ENCODE data around the gene NOSTRIN.
"Not testable (repeated sequence)": the region's sequence is repeated elsewhere in the genome, so short reads cannot be mapped to it uniquely, and the experiment has no call there.

The NOSTRIN gene

DNA sequence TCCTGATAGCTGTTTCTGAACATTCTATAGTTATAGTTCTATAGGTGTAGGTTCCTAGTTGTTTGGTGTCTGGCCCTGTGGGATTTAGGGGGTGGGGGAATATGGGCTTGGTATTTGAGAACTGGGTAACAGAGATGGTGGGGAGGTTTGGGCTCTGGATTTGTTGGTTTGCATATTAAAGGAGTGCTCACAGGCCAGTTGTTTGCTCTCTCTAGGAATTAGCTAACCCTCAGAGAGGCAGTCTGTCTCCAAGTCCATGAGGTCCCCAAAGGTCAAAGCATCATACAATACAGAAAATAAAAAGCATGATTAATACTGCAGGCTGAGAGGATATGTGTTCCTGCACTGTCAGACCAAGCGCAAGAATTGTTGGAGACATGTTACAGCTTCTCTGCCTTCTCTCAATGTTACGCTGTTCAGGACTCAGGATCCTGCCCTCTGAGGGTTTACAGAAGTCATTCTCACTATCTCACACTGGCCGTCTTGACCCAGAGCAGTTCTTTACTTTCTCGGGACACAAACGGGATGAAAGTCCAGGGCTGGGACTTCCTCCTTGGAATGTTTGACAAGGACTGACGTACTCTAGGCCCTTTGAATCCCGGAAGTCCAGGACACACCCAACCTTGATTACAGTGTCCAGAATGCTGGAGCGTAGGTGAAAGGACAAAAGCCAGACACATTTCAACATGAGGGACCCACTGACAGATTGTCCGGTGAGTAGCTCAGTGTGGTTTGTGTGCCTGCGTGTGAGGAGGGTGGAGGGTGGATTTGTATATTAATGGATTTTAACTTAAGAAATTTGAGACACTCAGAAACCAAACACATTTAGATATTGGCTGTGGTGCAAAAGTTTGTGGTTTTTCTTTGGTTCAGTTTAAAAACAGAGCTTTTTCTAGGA lies at the start of gene NOSTRIN:
TSS of gene NOSTRIN (plus strand) at position 677 of the 898 bp plus-strand sequence. CDS start at position 687, 10 bp downstream.
- no peaks in the 10 kb centered on the region for H3K36me3 Mint-ChIP-seq
- no peaks in the 10 kb centered on the region for H3K9me3 Mint-ChIP-seq
- H3K27ac Mint-ChIP-seq: no peak within 1 kb of the TSS
- H3K4me1 Mint-ChIP-seq: no peaks in the 10 kb centered on the region
- ATAC-seq (ENCODE audit: low read depth) (no peak), DNase-seq (ENCODE audit: low spot score in 2 of 2) (no peak)
- H3K4me3 Mint-ChIP-seq: no peak within 1 kb of the TSS
- no peaks in the 10 kb centered on the region for H3K27me3 Mint-ChIP-seq

- H3K4me3 Mint-ChIP-seq: no peak overlapping the region
- ATAC-seq (ENCODE audit: low read depth) (no peak), DNase-seq (ENCODE audit: low spot score in 2 of 2) (no peak)
- no peaks in the 10 kb centered on the region for H3K36me3 Mint-ChIP-seq
- no peak overlapping the region for H3K27ac Mint-ChIP-seq
- H3K9me3 Mint-ChIP-seq: no peaks in the 10 kb centered on the region
- peaks cover 2% of the 10 kb centered on the region for H3K4me1 Mint-ChIP-seq
- H3K27me3 Mint-ChIP-seq: peaks cover 2% of the 10 kb centered on the region
Measured at GRCh38 chr2:168753765-168754329, 48.6 kb upstream of the NOSTRIN start.

GRCh38 chr2:168757223-168757622 lies 45.2 kb upstream of the NOSTRIN start:
- H3K9me3 Mint-ChIP-seq: no peaks in the 10 kb centered on the region

GRCh38 chr2:168758970-168759820 lies 43.2 kb upstream of the NOSTRIN start:
- peak; percentile 48 for ATAC-seq (ENCODE audit: low read depth)
- no peak for DNase-seq (ENCODE audit: low spot score in 2 of 2)
- H3K4me1 Mint-ChIP-seq: peaks cover 2% of the 10 kb centered on the region
- no peaks in the 10 kb centered on the region for H3K9me3 Mint-ChIP-seq
- no peak overlapping the region for H3K27ac Mint-ChIP-seq
- H3K4me3 Mint-ChIP-seq: no peak overlapping the region
- H3K27me3 Mint-ChIP-seq: peaks cover 2% of the 10 kb centered on the region
- no peaks in the 10 kb centered on the region for H3K36me3 Mint-ChIP-seq

More at GRCh38 chr2:168757223-168757622, 45.2 kb upstream of the NOSTRIN start:
- ATAC-seq (ENCODE audit: low read depth) (no peak), DNase-seq (ENCODE audit: low spot score in 2 of 2) (no peak)
- Mint-ChIP-seq H3K4me3 (no peak overlapping the region), H3K4me1 (peaks cover 2% of the 10 kb centered on the region), H3K36me3 (no peaks in the 10 kb centered on the region), H3K27me3 (peaks cover 2% of the 10 kb centered on the region), H3K27ac (no peak overlapping the region)

- Mint-ChIP-seq H3K36me3 (no peaks in the 10 kb centered on the region), H3K9me3 (no peaks in the 10 kb centered on the region), H3K4me1 (no peaks in the 10 kb centered on the region), H3K27me3 (no peaks in the 10 kb centered on the region), H3K4me3 (no peak overlapping the region), H3K27ac (no peak overlapping the region)
- ATAC-seq (ENCODE audit: low read depth) (no peak), DNase-seq (ENCODE audit: low spot score in 2 of 2) (no peak)
Measured at GRCh38 chr2:168765401-168765800, 37.0 kb upstream of the NOSTRIN start.

- no peak for ATAC-seq (ENCODE audit: low read depth)
- DNase-seq (ENCODE audit: low spot score in 2 of 2): no peak
- Mint-ChIP-seq H3K36me3 (no peaks in the 10 kb centered on the region), H3K9me3 (no peaks in the 10 kb centered on the region), H3K4me1 (no peaks in the 10 kb centered on the region), H3K4me3 (no peak overlapping the region), H3K27ac (no peak overlapping the region), H3K27me3 (no peaks in the 10 kb centered on the region)
Measured at GRCh38 chr2:168766600-168766999, 35.8 kb upstream of the NOSTRIN start.

- DNase-seq (ENCODE audit: low spot score in 2 of 2) (no peak), ATAC-seq (ENCODE audit: low read depth) (no peak)
- no peaks in the 10 kb centered on the region for H3K27me3 Mint-ChIP-seq
- no peaks in the 10 kb centered on the region for H3K4me1 Mint-ChIP-seq
- no peaks in the 10 kb centered on the region for H3K9me3 Mint-ChIP-seq
- H3K27ac Mint-ChIP-seq: no peak overlapping the region
- H3K36me3 Mint-ChIP-seq: no peaks in the 10 kb centered on the region
- no peak overlapping the region for H3K4me3 Mint-ChIP-seq
Measured at GRCh38 chr2:168767258-168767657, 35.2 kb upstream of the NOSTRIN start.

- H3K36me3 Mint-ChIP-seq; H3K27me3 Mint-ChIP-seq; H3K4me1 Mint-ChIP-seq; DNase-seq (ENCODE audit: low spot score in 2 of 2); H3K4me3 Mint-ChIP-seq; H3K27ac Mint-ChIP-seq; H3K9me3 Mint-ChIP-seq; ATAC-seq (ENCODE audit: low read depth): not testable (repeated sequence)
Measured at GRCh38 chr2:168768357-168768756, 34.1 kb upstream of the NOSTRIN start.

GRCh38 chr2:168770796-168771195 lies 31.6 kb upstream of the NOSTRIN start:
- ATAC-seq (ENCODE audit: low read depth) (no peak), DNase-seq (ENCODE audit: low spot score in 2 of 2) (no peak)
- Mint-ChIP-seq H3K9me3 (peaks cover 2% of the 10 kb centered on the region), H3K4me1 (no peaks in the 10 kb centered on the region), H3K27me3 (peaks cover 2% of the 10 kb centered on the region), H3K27ac (no peak overlapping the region), H3K36me3 (peaks cover 1% of the 10 kb centered on the region), H3K4me3 (no peak overlapping the region)

DNA sequence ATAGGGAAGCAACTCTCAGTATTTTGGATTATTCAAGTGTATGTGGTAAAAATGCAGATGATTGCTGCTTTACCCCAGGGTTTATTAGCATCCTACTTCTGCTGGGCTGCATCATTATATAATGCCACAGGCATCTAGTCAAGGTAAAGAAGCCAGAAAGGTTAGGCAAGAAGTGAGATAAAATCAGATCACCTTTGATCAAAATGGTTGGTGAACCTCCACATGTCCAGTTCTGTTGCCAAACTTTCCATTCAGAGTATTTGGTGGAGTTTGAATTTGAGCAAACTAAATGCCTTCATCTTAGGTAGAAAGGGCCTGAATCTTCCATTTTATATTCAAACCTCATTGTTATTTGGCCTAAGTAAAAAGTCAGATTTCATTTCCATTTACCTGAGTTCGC lies 29.7 kb upstream of the NOSTRIN start:
- H3K27ac Mint-ChIP-seq: no peak overlapping the region
- peaks cover 1% of the 10 kb centered on the region for H3K36me3 Mint-ChIP-seq

GRCh38 chr2:168773128-168773527 lies 29.3 kb upstream of the NOSTRIN start:
- ATAC-seq (ENCODE audit: low read depth): no peak
- no peaks in the 10 kb centered on the region for H3K4me1 Mint-ChIP-seq
- no peak overlapping the region for H3K27ac Mint-ChIP-seq

More for the DNA sequence above, 29.7 kb upstream of the NOSTRIN start:
- ATAC-seq (ENCODE audit: low read depth) (no peak), DNase-seq (ENCODE audit: low spot score in 2 of 2) (no peak)
- Mint-ChIP-seq H3K27me3 (peaks cover 2% of the 10 kb centered on the region), H3K9me3 (peaks cover 2% of the 10 kb centered on the region), H3K4me3 (no peak overlapping the region), H3K4me1 (no peaks in the 10 kb centered on the region)

GRCh38 chr2:168773719-168774521 lies 28.5 kb upstream of the NOSTRIN start:
- Mint-ChIP-seq H3K27ac (no peak overlapping the region), H3K9me3 (peaks cover 2% of the 10 kb centered on the region), H3K4me3 (no peak overlapping the region), H3K27me3 (peaks cover 2% of the 10 kb centered on the region), H3K36me3 (peaks cover 1% of the 10 kb centered on the region), H3K4me1 (no peaks in the 10 kb centered on the region)
- DNase-seq (ENCODE audit: low spot score in 2 of 2) (no peak), ATAC-seq (ENCODE audit: low read depth) (no peak)

More at GRCh38 chr2:168773128-168773527, 29.3 kb upstream of the NOSTRIN start:
- H3K27me3 Mint-ChIP-seq: peaks cover 2% of the 10 kb centered on the region
- H3K9me3 Mint-ChIP-seq: peaks cover 2% of the 10 kb centered on the region
- peaks cover 1% of the 10 kb centered on the region for H3K36me3 Mint-ChIP-seq
- H3K4me3 Mint-ChIP-seq: no peak overlapping the region
- DNase-seq (ENCODE audit: low spot score in 2 of 2): no peak

GRCh38 chr2:168775837-168776236 lies 26.6 kb upstream of the NOSTRIN start:
- H3K4me1 Mint-ChIP-seq: no peaks in the 10 kb centered on the region
- ATAC-seq (ENCODE audit: low read depth): no peak
- H3K27ac Mint-ChIP-seq: no peak overlapping the region
- peaks cover 1% of the 10 kb centered on the region for H3K36me3 Mint-ChIP-seq
- no peak for DNase-seq (ENCODE audit: low spot score in 2 of 2)
- H3K27me3 Mint-ChIP-seq: peaks cover 2% of the 10 kb centered on the region
- H3K4me3 Mint-ChIP-seq: no peak overlapping the region
- peaks cover 2% of the 10 kb centered on the region for H3K9me3 Mint-ChIP-seq

All from memory B cell (primary cell).